GM12872 (cell line): Measurements from ENCODE around the gene MAPK1.

Experiments
- TF ChIP-seq, protein P1 (sequence below): IDR thresholded peaks from 3 replicates; pipeline ENCODE4 v1.5.1; 2011; ENCODE audit warnings: low read depth, mild to moderate bottlenecking, low read length, moderate library complexity; ENCODE audit not compliant: insufficient read depth

MAPK1 gene

DNA sequence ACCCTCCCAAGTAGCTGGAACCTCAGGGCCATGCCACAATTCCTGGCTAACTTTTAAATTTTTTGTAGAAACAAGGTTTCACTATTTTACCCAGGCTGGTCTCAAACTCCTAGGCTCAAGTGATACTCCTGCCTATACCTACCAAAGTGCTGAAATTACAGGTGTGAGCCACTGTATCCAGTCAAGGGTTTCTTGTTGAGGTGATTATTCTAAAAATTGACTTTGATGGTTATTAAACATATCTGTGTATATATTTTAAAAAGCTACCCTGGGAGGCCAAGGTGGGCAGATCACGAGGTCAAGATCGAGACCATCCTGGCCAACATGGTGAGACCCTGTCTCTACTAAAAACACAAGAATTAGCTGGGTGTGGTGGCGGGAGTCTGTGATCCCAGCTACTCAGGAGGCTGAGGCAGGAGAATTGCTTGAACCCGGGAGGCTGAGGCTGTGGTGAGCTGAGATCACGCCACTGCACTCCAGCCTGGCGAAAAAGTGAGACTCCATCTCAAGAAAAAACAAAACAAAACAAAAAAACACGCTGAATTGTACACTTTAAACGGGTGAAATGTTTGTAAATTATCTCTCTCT is 27.1 kb downstream of the MAPK1 start:
- TF ChIP-seq, protein P1, sequence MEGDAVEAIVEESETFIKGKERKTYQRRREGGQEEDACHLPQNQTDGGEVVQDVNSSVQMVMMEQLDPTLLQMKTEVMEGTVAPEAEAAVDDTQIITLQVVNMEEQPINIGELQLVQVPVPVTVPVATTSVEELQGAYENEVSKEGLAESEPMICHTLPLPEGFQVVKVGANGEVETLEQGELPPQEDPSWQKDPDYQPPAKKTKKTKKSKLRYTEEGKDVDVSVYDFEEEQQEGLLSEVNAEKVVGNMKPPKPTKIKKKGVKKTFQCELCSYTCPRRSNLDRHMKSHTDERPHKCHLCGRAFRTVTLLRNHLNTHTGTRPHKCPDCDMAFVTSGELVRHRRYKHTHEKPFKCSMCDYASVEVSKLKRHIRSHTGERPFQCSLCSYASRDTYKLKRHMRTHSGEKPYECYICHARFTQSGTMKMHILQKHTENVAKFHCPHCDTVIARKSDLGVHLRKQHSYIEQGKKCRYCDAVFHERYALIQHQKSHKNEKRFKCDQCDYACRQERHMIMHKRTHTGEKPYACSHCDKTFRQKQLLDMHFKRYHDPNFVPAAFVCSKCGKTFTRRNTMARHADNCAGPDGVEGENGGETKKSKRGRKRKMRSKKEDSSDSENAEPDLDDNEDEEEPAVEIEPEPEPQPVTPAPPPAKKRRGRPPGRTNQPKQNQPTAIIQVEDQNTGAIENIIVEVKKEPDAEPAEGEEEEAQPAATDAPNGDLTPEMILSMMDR: no peak

DNA sequence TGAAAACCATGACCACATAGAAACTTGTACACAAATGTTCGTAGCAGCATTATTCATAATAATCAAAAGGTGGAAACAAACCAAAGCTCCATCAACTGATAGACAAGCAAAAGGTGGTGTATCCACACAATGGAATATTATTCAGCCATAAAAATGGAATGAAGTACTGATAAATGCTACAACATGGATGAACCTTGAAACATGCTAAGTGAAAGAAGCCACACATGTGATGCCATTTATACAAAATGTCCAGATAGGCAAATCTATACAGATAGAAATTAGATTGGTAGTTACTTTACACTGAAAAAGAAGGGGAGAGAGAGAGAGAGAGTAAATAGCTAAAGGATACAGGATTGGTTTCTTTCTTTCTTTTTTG is 27.7 kb downstream of the MAPK1 start:
- TF ChIP-seq, protein P1: no peak

DNA sequence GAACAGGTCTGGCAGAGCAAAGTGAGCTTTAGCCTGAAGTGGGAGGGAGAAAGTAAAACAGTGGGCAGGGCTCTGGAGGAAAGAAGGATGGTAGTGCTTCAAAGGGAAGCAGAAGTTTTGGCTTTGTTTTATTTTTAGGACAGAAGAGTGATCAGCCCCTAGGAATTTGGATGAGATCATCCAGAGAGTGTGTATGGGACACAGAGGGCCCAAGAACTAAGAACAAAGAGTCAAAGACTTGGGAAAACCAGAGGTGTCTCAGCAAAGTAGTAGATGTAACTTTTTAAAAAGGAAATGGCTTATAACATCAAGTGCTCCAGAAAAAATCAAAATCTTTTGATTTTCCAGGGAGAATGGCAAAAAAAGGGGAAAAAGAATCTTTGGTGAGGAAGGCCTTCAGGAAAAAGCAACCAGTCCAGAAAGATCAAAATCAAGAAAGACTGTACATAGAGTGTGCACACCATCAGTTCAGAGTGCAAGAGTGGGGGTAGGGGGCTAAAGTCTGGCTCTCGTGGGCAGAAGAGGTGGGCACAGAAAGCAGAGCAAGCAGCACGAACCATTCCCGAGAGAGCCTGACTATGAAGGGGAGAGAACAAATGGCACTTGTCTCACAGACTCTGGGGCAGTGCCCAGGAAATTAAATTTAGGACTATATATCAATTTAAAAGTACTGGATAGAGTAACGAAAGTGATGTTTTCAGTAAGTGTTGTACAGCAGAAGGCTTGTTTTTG is 30.0 kb downstream of the MAPK1 start:
- TF ChIP-seq, protein P1: no peak

DNA sequence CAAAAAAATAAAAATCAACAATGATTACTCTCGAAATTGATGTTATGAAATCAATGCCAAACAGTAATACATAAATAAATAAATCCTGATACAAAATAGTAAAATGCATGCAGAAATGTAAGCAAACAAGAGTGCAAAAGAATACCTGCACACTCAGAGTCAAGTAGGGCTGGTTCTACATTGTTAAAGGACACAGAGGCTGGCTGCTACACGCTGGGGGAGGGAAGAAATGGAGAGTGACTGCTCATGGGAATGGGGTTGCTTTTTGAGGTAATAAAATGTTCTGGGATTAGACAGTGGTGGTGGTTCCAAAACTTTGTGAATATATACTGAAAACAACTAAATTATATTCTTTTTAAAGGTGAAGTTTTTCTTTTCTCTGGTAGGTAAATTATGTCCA is 32.1 kb downstream of the MAPK1 start:
- TF ChIP-seq, protein P1: no peak

DNA sequence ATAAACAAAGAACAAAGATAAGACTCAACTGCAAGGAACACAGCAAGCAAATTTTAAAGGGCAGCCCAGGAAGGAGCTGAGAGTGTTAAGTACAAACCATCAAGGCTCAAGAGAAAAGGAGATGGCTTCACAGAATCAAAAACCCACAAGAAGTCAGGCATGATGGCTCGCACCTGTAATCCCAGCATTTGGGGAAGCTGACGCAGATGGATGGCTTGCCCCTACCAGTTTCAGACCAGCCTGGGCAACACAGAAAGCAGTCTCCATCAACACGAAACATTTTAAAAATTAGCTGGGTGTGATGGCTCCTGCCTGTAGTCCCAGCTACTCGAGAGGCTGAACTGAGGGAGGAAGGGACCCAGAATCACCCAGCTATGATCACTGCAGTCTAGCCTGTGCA is 32.6 kb downstream of the MAPK1 start:
- TF ChIP-seq, protein P1: no peak

DNA sequence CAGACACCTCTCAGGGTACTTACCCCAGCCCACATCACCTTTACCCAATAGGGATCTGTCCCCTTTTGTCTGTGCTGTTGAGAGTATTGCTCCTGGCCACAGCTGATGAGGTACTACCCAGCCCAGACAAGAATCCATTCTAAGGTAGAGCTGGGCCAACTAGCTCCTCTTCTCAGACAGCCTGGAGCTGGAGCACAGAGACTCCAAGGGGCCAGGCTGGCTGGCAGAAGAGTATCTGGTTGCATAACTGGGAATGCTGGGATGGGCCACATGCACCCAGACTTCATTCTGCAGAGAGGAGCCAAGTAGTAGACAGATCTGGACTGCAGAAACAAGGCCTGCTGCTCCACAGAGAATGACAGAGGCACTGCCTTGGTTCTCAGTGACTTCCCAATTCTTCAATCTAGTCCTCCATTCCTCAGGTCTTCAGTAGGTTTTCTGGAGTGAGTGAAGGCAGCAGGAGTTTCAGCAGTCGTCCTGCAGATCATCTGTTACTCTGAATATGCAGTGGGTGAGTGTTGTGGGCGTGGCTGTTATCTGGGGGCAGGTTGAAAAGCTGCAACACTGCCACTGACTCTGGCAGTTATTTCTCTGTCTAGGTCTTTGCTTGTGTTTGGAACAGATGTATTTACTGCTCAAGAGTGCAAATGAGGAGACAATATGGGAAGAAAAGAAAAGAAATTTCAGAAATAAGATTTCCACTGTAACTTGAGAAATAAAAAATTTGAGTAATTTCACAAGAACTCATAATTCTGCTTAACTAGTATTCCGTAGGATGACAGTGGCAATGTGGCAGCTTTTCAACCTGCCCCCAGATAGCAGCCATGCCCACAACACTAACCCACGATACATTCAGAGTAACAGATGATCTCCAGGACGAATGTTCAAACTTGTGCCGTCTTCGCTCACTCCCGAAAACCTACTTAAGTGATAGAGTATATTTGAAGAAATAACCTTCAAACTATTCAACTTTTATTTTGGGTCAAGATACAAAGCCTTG is 34.9 kb downstream of the MAPK1 start:
- TF ChIP-seq, protein P1: no peak

DNA sequence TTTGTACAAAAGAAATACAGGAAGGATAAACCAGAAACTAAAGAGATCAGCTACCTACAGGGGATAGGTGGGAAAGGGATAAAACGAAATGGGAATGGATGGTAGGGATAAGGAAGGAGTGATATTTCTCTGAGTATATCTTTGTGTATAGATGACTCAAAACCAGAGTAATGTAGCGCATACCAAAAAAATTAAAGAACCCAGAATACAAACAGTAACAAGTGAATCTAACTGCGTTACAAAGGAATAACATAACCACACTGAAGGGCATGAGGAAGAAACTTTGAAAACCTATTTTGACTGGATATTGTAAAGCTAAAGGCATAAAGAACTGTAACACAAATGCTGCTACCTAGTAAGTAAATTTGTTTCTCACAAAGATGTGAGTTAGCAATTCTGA is 37.9 kb downstream of the MAPK1 start:
- TF ChIP-seq, protein P1: no peak
